ENCODE measurements around the gene NDRG4.

Gene NDRG4

GRCh38 chr16:58537124-58537906 is 37.4 kb downstream of the NDRG4 start:
- no peak for DNase-seq (ENCODE audit: low read depth in 2 of 3, low spot score in 1 of 3)

- DNase-seq (ENCODE audit: low read depth in 2 of 3, low spot score in 1 of 3) = no peak
Measured at GRCh38 chr16:58541711-58542110, 41.8 kb downstream of the NDRG4 start.

DNA sequence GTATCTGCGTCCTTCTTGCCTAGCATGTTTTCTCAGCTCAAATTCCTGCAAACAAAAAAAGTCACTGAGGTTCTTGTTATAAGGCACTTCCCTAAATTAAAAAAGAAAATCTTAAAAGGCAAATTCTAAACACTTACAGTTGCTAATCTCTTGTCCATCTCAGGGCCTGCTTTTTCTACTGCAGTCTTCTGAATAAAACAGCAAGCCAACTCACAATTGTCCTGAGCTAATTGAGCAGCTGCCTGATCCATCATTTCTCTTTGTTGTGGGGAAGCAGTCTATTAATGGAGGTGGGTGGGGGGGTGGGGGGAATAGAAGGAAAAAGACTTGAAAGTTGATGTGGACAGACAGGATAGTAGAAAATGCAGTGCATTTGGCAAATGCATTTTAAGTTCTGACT is 42.3 kb downstream of the NDRG4 start:
- no peak for DNase-seq (ENCODE audit: low read depth in 2 of 3, low spot score in 1 of 3)

DNA sequence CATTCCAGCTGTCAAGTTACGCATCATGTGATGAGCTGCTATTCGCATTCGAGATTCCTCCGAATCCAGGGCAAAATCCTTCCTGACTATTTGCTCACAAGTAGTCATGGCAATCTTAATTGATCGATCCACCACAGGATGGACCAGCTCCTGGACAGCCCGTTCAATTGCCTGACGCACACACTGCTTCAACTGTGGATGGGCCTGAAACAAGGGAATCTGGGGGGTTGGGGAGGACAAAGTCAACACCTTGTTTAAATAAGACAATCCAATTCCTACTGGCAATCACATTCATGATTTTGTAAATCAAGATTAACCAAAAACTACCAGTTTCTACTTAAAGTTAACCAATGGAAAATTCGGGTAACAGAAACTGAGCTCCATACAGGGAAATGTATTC is 43.7 kb downstream of the NDRG4 start:
- DNase-seq (ENCODE audit: low read depth in 2 of 3, low spot score in 1 of 3) = no peak

GRCh38 chr16:58548378-58548777 is 48.4 kb downstream of the NDRG4 start:
- no peak for DNase-seq (ENCODE audit: low read depth in 2 of 3, low spot score in 1 of 3)

- no peak for DNase-seq (ENCODE audit: low read depth in 2 of 3, low spot score in 1 of 3)
Measured at GRCh38 chr16:58551496-58551895, 51.6 kb downstream of the NDRG4 start.

DNA sequence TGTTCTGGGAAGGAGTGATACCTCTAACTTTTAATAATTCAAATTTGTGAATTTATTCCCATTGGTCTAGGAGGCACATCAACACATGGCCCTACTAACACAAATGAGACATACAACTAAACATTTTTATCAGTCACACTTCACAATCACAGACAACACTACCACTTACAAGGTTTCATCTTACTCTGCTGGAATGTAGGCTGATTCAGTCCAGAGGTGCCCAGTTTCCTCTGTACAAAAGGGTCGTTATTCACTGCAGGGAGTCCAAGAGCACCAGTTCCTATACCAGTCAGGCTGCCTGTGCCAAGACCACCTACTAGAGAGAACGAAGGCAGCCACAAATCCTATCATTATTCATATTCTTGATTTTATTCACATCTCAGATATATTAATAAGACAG is 56.7 kb downstream of the NDRG4 start:
- no peak for DNase-seq (ENCODE audit: low read depth in 2 of 3, low spot score in 1 of 3)
